KMS-11 (cell line): ENCODE measurements around the gene TUBA8.
"Not testable (repeated sequence)": the region's sequence is repeated elsewhere in the genome, so short reads cannot be mapped to it uniquely, and the experiment has no call there.

Experiments used
- H2AFZ ChIP-seq: fragments of 200-600 bp; sonication (generic); 2 replicates; pipeline ENCODE4 v1.6.1; 2016; ENCODE audit warnings: antibody characterized with exemption, mixed run types, low read depth
- H3K27ac ChIP-seq: fragments of 200-600 bp; sonication (generic); 2 replicates; pipeline ENCODE4 v1.6.1; 2016; ENCODE audit warnings: mild to moderate bottlenecking, mixed run types
- H3K27me3 ChIP-seq: fragments of 200-600 bp; sonication (generic); 2 replicates; pipeline ENCODE4 v1.6.1; 2017; ENCODE audit warnings: mild to moderate bottlenecking, low read depth, mixed run types, moderate library complexity; ENCODE audit not compliant: insufficient read depth
- H3K36me3 ChIP-seq: fragments of 200-600 bp; sonication (generic); 2 replicates; pipeline ENCODE4 v1.6.1; 2017; ENCODE audit warnings: mild to moderate bottlenecking, mixed run types; ENCODE audit not compliant: insufficient read depth
- H3K4me1 ChIP-seq: fragments of 200-600 bp; sonication (generic); 2 replicates; pipeline ENCODE4 v1.6.1; 2016; ENCODE audit warnings: mild to moderate bottlenecking, low read depth, mixed run types; ENCODE audit not compliant: poor library complexity, severe bottlenecking
- H3K4me2 ChIP-seq: fragments of 200-600 bp; sonication (generic); 2 replicates; pipeline ENCODE4 v1.7.0; 2016; ENCODE audit warnings: mild to moderate bottlenecking, mixed run types
- H3K4me3 ChIP-seq: fragments of 200-600 bp; sonication (generic); IDR thresholded peaks from 2 replicates; pipeline ENCODE4 v1.6.1; 2017; ENCODE audit warnings: low read depth, low read length, mixed read lengths; ENCODE audit not compliant: insufficient read depth
- H3K79me2 ChIP-seq: fragments of 200-600 bp; sonication (generic); 2 replicates; pipeline ENCODE4 v1.6.1; 2016; ENCODE audit warnings: low read depth, mixed run types; ENCODE audit not compliant: insufficient read depth
- H3K9ac ChIP-seq: fragments of 200-600 bp; sonication (generic); 2 replicates; pipeline ENCODE4 v1.6.1; 2016; ENCODE audit warnings: mild to moderate bottlenecking, mixed run types
- H4K20me1 ChIP-seq: fragments of 200-600 bp; sonication (generic); 2 replicates; pipeline ENCODE4 v1.6.1; 2016; ENCODE audit warnings: mild to moderate bottlenecking, mixed run types; ENCODE audit not compliant: insufficient read depth
- TF ChIP-seq, protein P1 (sequence below): fragments of 200-600 bp; sonication (generic); conservative IDR thresholded peaks from 2 replicates; pipeline ENCODE4 v1.6.1; 2017; ENCODE audit warnings: low read depth, mild to moderate bottlenecking, antibody characterized with exemption, low read length, moderate library complexity, mixed read lengths

The TUBA8 gene

DNA sequence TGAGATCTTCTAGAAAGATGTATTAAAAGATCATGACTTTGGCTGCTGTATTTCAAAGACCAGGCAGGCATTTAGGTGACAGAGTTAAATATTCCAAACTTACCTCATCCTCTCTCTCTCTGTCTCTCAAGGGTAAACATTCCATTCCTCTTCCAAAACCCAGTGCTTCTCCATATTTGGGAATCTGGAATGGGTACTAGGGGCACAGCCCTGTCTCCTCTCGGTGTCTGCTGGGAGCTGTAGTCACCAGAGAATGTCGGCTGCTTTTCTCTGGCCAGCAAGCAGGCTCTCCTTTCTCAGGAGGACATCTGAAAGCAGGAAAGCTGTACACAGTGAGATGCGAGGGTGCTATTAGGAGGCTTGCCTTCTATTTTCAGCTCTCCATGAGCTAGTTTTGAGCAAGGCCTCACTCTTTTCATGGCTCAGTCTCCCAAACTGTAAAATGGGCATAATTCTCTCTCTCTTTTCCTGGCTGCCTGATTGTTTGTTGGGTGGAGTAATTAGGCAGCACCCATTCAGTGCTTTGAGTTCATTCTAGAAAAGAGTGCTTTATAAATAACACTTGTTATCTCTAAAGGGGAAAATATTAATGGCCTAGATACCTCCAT, 42.1 kb upstream of the TUBA8 start:
- Histone ChIP-seq H3K4me1 (peaks cover 25% of the 10 kb centered on the region), H2AFZ (no peak overlapping the region)

DNA sequence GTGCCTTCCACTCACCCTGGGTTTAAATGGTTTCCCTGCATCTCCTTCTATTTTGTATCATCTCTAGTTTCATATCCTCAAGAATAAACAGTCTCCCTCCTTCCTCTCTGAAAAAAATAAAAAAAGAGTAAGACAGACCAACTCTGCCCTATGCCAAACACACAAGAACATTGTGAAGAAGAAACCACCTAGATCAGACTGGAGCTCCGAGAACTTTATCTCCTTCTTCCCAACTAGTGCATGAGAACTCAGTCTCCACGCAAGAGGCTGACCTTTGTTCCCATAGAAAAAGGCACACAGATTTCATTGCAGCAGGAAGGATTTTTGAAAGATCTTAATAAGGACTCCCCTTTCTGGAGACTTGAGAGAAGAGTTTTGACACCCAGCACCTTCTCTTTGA, 41.6 kb upstream of the TUBA8 start:
- Histone ChIP-seq H3K4me3 (no peak overlapping the region), H3K79me2 (no peaks in the 10 kb centered on the region), H2AFZ (no peak overlapping the region), H4K20me1 (no peaks in the 10 kb centered on the region), H3K9ac (no peak overlapping the region), H3K4me1 (peaks cover 25% of the 10 kb centered on the region), H3K27me3 (no peaks in the 10 kb centered on the region), H3K27ac (no peak overlapping the region), H3K36me3 (no peaks in the 10 kb centered on the region), H3K4me2 (no peak overlapping the region)
- TF ChIP-seq, protein P1, sequence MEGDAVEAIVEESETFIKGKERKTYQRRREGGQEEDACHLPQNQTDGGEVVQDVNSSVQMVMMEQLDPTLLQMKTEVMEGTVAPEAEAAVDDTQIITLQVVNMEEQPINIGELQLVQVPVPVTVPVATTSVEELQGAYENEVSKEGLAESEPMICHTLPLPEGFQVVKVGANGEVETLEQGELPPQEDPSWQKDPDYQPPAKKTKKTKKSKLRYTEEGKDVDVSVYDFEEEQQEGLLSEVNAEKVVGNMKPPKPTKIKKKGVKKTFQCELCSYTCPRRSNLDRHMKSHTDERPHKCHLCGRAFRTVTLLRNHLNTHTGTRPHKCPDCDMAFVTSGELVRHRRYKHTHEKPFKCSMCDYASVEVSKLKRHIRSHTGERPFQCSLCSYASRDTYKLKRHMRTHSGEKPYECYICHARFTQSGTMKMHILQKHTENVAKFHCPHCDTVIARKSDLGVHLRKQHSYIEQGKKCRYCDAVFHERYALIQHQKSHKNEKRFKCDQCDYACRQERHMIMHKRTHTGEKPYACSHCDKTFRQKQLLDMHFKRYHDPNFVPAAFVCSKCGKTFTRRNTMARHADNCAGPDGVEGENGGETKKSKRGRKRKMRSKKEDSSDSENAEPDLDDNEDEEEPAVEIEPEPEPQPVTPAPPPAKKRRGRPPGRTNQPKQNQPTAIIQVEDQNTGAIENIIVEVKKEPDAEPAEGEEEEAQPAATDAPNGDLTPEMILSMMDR: no peak

More for the DNA sequence above, 42.1 kb upstream of the TUBA8 start:
- Histone ChIP-seq H3K36me3 (no peaks in the 10 kb centered on the region), H3K27ac (no peak overlapping the region), H3K9ac (no peak overlapping the region), H3K27me3 (no peaks in the 10 kb centered on the region), H3K4me2 (no peak overlapping the region), H4K20me1 (no peaks in the 10 kb centered on the region), H3K4me3 (no peak overlapping the region), H3K79me2 (no peaks in the 10 kb centered on the region)
- TF ChIP-seq, protein P1: no peak

DNA sequence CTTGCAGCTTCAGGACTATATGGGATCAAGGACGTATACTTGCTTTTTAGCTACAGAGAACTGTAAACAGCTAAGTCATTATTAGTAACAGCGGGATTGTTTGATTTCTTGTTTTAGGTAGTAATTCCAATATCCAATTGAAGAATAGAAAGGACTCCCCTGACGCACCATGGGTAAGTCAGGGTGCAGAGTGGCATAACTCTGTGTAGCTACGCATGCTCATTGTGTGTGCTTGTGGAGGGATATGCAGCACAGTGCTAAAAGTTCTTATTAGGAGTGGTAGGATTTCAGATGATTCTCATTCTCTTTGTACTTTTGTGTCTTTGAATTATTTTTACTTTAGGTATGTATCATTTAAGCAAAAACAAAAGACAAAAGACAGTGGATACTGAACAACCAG, 40.6 kb upstream of the TUBA8 start:
- no peak overlapping the region for H3K4me2 ChIP-seq
- no peak overlapping the region for H3K4me3 ChIP-seq
- H3K79me2 ChIP-seq: no peaks in the 10 kb centered on the region
- TF ChIP-seq, protein P1: no peak
- no peak overlapping the region for H3K9ac ChIP-seq
- H3K36me3 ChIP-seq: no peaks in the 10 kb centered on the region
- H2AFZ ChIP-seq: no peak overlapping the region
- H3K27ac ChIP-seq: no peak overlapping the region
- H3K27me3 ChIP-seq: no peaks in the 10 kb centered on the region
- H3K4me1 ChIP-seq: peaks cover 23% of the 10 kb centered on the region
- no peaks in the 10 kb centered on the region for H4K20me1 ChIP-seq

DNA sequence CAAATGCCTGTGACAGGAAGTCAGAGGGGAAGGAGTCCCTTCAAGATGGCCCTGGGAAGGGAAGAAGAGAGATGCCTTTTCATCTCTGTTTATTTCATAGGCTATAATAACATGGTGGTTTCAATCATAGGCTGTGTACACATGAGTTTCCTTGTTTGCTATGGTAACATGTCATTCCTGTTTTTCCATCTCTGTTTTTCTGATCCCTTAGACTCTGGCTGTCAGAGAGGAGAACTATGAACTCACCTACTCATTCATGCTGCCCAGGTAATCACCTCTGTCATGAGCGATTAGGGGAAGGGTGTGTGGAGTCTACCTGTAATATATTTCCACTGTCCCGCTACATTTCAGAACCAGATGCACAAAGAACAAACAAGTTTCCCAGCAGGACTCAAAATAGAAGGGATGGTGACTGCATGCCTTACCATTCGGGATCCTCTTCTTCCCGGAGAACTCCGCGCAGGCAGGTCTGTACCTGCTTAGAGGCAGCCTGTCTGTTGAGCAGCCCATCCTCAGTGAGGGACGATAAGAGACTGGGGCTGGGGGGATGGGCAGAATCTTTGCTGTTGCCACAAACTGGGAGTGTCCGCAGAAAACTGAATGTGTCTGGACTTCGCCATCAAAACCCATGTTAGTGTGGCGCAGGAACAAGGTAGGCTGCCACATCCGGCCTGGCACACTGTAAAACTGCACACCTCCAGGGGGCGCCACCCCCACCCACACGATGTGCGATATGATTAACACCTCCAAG, 39.9 kb upstream of the TUBA8 start:
- no peaks in the 10 kb centered on the region for H3K79me2 ChIP-seq

DNA sequence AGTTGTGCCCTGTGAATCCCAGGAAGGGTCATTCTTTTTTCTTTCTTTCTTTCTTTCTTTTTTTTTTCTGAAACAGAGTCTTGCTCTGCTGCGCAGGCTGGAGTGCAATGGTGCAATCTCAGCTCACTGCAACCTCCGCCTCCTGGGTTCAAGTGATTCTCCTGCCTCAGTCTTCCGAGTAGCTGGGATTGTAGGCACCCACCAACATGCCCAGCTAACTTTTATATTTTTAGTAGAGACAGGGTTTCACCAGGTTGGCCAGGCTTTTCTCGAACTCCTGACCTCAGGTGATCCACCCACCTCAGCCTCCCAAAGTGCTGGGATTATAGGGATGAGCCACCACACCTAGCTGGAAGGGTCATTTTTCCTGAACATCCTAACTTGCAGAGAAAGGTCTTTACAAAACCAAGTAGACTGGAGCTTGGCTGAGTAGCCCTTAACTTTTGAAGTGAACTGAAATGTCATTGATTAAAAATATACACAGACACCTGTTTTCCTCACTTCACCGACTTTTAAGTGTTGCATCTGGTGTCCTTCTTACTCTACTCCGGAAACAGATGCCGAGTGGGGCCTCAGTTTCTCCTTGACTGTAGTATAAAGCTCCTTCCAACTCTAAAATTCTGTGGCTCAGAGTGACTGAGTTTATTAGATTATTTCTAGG, 39.2 kb upstream of the TUBA8 start:
- H3K4me2 ChIP-seq, H3K27ac ChIP-seq: not testable (repeated sequence)
- H3K4me1 ChIP-seq: peaks cover 20% of the 10 kb centered on the region

More for the DNA sequence above, 39.9 kb upstream of the TUBA8 start:
- Histone ChIP-seq H3K9ac (no peak overlapping the region), H3K27ac (no peak overlapping the region), H3K4me2 (no peak overlapping the region), H3K27me3 (no peaks in the 10 kb centered on the region), H3K36me3 (no peaks in the 10 kb centered on the region), H3K4me1 (peaks cover 20% of the 10 kb centered on the region), H4K20me1 (no peaks in the 10 kb centered on the region), H3K4me3 (no peak overlapping the region), H2AFZ (no peak overlapping the region)
- TF ChIP-seq, protein P1: peak; percentile 42; the same call in 1 of the 2 replicates

More for the DNA sequence above, 39.2 kb upstream of the TUBA8 start:
- H3K27me3 ChIP-seq, H3K4me3 ChIP-seq, H4K20me1 ChIP-seq, H3K79me2 ChIP-seq, H2AFZ ChIP-seq, H3K36me3 ChIP-seq, H3K9ac ChIP-seq: not testable (repeated sequence)
